D721Med (cell line): ENCODE results near the gene TBC1D16.

ENCODE experiments used
- DNase-seq: peaks from one replicate; pipeline ENCODE4 v3.0.0; 2011; ENCODE audit warnings: low spot score; ENCODE audit not compliant: insufficient read length
- FAIRE-seq: peaks from 2 replicates; lab custom pipeline; 2011; peaks lifted over from hg19 to GRCh38; lab: Jason Lieb, UNC
- CTCF ChIP-seq: IDR thresholded peaks from 2 replicates; pipeline ENCODE4 v1.5.1; 2012; ENCODE audit warnings: mild to moderate bottlenecking, control low read depth; ENCODE audit not compliant: insufficient read depth; ENCODE audit errors: missing control alignments

Gene TBC1D16

GRCh38 chr17:79947351-79948031 lies 88.2 kb downstream of the TBC1D16 start:
- FAIRE-seq = no peak
- peak; percentile 10 for DNase-seq
- no peak for TF ChIP-seq CTCF

- FAIRE-seq = no peak
- no peak for TF ChIP-seq CTCF
- peak; percentile 6 for DNase-seq
Measured at GRCh38 chr17:79946352-79947231, 89.1 kb downstream of the TBC1D16 start.

GRCh38 chr17:79945591-79946255 lies 89.9 kb downstream of the TBC1D16 start:
- TF ChIP-seq CTCF = no peak
- DNase-seq (no peak), FAIRE-seq (no peak)

GRCh38 chr17:79944821-79945391 lies 90.8 kb downstream of the TBC1D16 start:
- no peak for FAIRE-seq
- DNase-seq = peak; percentile 10
- TF ChIP-seq CTCF = no peak

GRCh38 chr17:79944251-79944812 lies 91.3 kb downstream of the TBC1D16 start:
- DNase-seq = peak; percentile 6

More at GRCh38 chr17:79944251-79944812, 91.3 kb downstream of the TBC1D16 start:
- TF ChIP-seq CTCF = no peak
- FAIRE-seq = no peak
